D721Med (cell line): ENCODE measurements around the gene KCTD21.
"Not testable (repeated sequence)": the region's sequence is repeated elsewhere in the genome, so short reads cannot be mapped to it uniquely, and the experiment has no call there.

Experiments
- DNase-seq: peaks from one replicate; pipeline ENCODE4 v3.0.0; 2011; ENCODE audit warnings: low spot score; ENCODE audit not compliant: insufficient read length
- FAIRE-seq: peaks from 2 replicates; lab custom pipeline; 2011; peaks lifted over from hg19 to GRCh38; lab: Jason Lieb, UNC
- CTCF ChIP-seq: IDR thresholded peaks from 2 replicates; pipeline ENCODE4 v1.5.1; 2012; ENCODE audit warnings: mild to moderate bottlenecking, control low read depth; ENCODE audit not compliant: insufficient read depth; ENCODE audit errors: missing control alignments

Gene KCTD21

GRCh38 chr11:78188286-78189173 lies at the start of gene KCTD21, which contains the start of gene USP35:
Gene KCTD21 (minus strand): TSS chr11:78188626. CDS start chr11:78174554, 14,072 bp downstream.
Gene USP35 (plus strand): TSS chr11:78188919. CDS start chr11:78196246, 7,327 bp downstream.
- no peak for FAIRE-seq
- DNase-seq = peak; percentile 81
- no peak for TF ChIP-seq CTCF

- no peak for FAIRE-seq
- TF ChIP-seq CTCF = no peak
Measured at GRCh38 chr11:78237293-78238046, 49.0 kb upstream of the KCTD21 start.

GRCh38 chr11:78234006-78234405 lies 45.6 kb upstream of the KCTD21 start:
- DNase-seq = no peak
- FAIRE-seq = no peak
- no peak for TF ChIP-seq CTCF

More at GRCh38 chr11:78237293-78238046, 49.0 kb upstream of the KCTD21 start:
- no peak for DNase-seq

GRCh38 chr11:78233046-78233445 lies 44.6 kb upstream of the KCTD21 start:
- not testable (repeated sequence) for FAIRE-seq, DNase-seq

- DNase-seq = no peak
- no peak for TF ChIP-seq CTCF
- FAIRE-seq = no peak
Measured at GRCh38 chr11:78231962-78232501, 43.6 kb upstream of the KCTD21 start.

- no peak for TF ChIP-seq CTCF
- DNase-seq = no peak
- no peak for FAIRE-seq
Measured at GRCh38 chr11:78230161-78230877, 41.9 kb upstream of the KCTD21 start.

- DNase-seq (no peak), FAIRE-seq (no peak)
- no peak for TF ChIP-seq CTCF
Measured at GRCh38 chr11:78229106-78229505, 40.7 kb upstream of the KCTD21 start.
